ENCODE data around the gene MAML1.

- no peak for TF ChIP-seq CTCF (conservative IDR thresholded peaks at IDR 0.05; ENCODE audit: low read depth, low read length)
- no peak for TF ChIP-seq EZH2phosphoT487 (IDR thresholded peaks at IDR 0.05; ENCODE audit: borderline replicate concordance, low read length)
- TF ChIP-seq EZH2 (IDR thresholded peaks at IDR 0.05; ENCODE audit: low read length, unreplicated experiment), result no peak
Measured at GRCh38 chr5:179734536-179735164, 2.0 kb downstream of the MAML1 start.
